ENCODE data around the gene STAT4.

The STAT4 gene

GRCh38 chr2:191113761-191114160 lies 37.0 kb downstream of the STAT4 start:
- no peak for DNase-seq (ENCODE audit: low read depth)
- H3K4me3 ChIP-seq (ENCODE audit: low read depth, low read length) = no peak overlapping the region
- TF ChIP-seq POLR2A (IDR thresholded peaks at IDR 0.05; ENCODE audit: extremely low read depth, insufficient read length) = no peak
- TF ChIP-seq MAX (IDR thresholded peaks at IDR 0.05; ENCODE audit: low read depth, low read length) = no peak
- TF ChIP-seq CTCF (IDR thresholded peaks at IDR 0.05; ENCODE audit: low read depth, low read length) = no peak
- TF ChIP-seq MYC (IDR thresholded peaks at IDR 0.05; ENCODE audit: low read depth, low read length) = no peak

DNA sequence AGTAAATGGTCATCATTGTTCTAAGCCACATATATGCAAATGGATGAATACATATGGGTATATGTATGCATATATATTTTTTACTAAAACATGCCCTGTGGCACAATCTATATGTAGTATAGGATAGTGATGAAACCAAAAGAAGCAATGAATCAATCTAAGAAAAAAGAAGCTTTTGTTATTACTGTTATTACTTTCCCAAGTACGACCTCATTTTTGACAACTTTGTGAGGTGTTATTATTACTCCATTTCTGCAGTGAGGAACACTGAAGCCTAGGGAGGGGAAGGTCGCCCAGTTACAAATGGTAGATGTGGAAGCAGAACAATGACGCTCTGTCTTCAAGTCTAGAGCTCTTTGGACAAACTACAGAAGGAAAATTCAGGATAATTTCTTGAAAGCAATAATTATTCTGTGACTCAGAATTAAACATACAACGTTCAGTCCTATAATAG lies 38.3 kb downstream of the STAT4 start:
- no peak for TF ChIP-seq MYC (IDR thresholded peaks at IDR 0.05; ENCODE audit: low read depth, low read length)
- no peak overlapping the region for H3K4me3 ChIP-seq (ENCODE audit: low read depth, low read length)
- DNase-seq (ENCODE audit: low read depth) = no peak

- no peak overlapping the region for H3K4me3 ChIP-seq (ENCODE audit: low read depth, low read length)
- no peak for DNase-seq (ENCODE audit: low read depth)
- no peak for TF ChIP-seq MAX (IDR thresholded peaks at IDR 0.05; ENCODE audit: low read depth, low read length)
- no peak for TF ChIP-seq MYC (IDR thresholded peaks at IDR 0.05; ENCODE audit: low read depth, low read length)
- no peak for TF ChIP-seq CTCF (IDR thresholded peaks at IDR 0.05; ENCODE audit: low read depth, low read length)
- no peak for TF ChIP-seq POLR2A (IDR thresholded peaks at IDR 0.05; ENCODE audit: extremely low read depth, insufficient read length)
Observed at GRCh38 chr2:191109888-191110287, 40.9 kb downstream of the STAT4 start.

DNA sequence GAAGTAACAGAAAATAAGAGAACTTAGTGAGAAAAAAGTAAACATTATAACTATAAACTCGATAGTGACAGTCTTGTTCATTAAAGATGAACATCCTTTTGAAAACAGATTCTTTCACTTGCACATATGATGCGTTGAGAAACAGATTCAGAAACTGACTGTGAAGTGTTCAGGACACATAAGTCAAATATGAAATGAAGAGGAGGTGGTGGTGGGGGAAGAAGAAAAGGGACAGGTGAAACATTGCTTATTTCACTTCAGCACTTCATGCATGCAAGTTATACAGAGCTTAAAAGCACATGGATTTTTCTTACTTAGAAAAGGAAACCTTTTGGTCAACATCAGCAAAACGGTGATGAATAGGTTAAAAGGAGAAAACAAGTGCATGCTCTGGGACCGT lies 42.5 kb downstream of the STAT4 start:
- TF ChIP-seq MYC (IDR thresholded peaks at IDR 0.05; ENCODE audit: low read depth, low read length) = no peak
- no peak for TF ChIP-seq POLR2A (IDR thresholded peaks at IDR 0.05; ENCODE audit: extremely low read depth, insufficient read length)
- TF ChIP-seq CTCF (IDR thresholded peaks at IDR 0.05; ENCODE audit: low read depth, low read length) = no peak
- TF ChIP-seq MAX (IDR thresholded peaks at IDR 0.05; ENCODE audit: low read depth, low read length) = no peak
- DNase-seq (ENCODE audit: low read depth) = no peak

DNA sequence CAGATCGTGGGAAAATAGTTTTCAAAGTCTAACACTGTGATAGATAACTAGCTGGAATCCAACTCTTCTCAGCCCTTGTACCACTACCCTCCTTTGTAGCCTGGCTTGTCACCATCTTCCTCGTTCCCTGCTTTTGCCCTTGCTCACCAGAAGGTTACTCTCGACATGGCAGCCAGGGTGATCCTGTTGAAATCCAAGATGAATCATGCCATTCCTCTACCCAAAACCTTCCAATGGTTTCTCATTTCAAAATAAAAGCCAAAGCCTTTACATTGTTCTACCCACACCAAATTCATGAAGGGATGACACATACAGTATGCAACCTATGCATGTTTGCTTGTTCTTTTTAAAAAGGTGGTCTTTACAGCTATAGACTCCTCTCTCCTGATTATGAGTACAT lies 45.7 kb downstream of the STAT4 start:
- DNase-seq (ENCODE audit: low read depth) = no peak
- TF ChIP-seq CTCF (IDR thresholded peaks at IDR 0.05; ENCODE audit: low read depth, low read length) (no peak), MAX (IDR thresholded peaks at IDR 0.05; ENCODE audit: low read depth, low read length) (no peak), MYC (IDR thresholded peaks at IDR 0.05; ENCODE audit: low read depth, low read length) (no peak), POLR2A (IDR thresholded peaks at IDR 0.05; ENCODE audit: extremely low read depth, insufficient read length) (no peak)
- no peak overlapping the region for H3K4me3 ChIP-seq (ENCODE audit: low read depth, low read length)

More for the DNA sequence above, 42.5 kb downstream of the STAT4 start:
- no peak overlapping the region for H3K4me3 ChIP-seq (ENCODE audit: low read depth, low read length)

- H3K4me3 ChIP-seq (ENCODE audit: low read depth, low read length) = no peak overlapping the region
- no peak for TF ChIP-seq POLR2A (IDR thresholded peaks at IDR 0.05; ENCODE audit: extremely low read depth, insufficient read length)
- TF ChIP-seq MYC (IDR thresholded peaks at IDR 0.05; ENCODE audit: low read depth, low read length) = no peak
- TF ChIP-seq MAX (IDR thresholded peaks at IDR 0.05; ENCODE audit: low read depth, low read length) = no peak
- no peak for TF ChIP-seq CTCF (IDR thresholded peaks at IDR 0.05; ENCODE audit: low read depth, low read length)
- no peak for DNase-seq (ENCODE audit: low read depth)
Observed at GRCh38 chr2:191103774-191104173, 47.0 kb downstream of the STAT4 start.

Measured in NB4 (cell line).